Neuronal stem cell (in vitro differentiated cells): ENCODE results near the gene OSM.

Source experiments
- DNase-seq: peaks from one replicate; pipeline ENCODE4 v3.0.0-alpha.2; 2013; ENCODE audit warnings: low spot score
- H2AFZ ChIP-seq: one replicate; pipeline ENCODE4 v1.6.1; 2013; ENCODE audit warnings: mild to moderate bottlenecking, low read length, inconsistent platforms
- H2AK5ac ChIP-seq: 2 replicates; pipeline ENCODE4 v1.6.1; 2013; ENCODE audit warnings: low read depth, mild to moderate bottlenecking, inconsistent platforms, low read length, moderate library complexity, mixed read lengths
- H2BK120ac ChIP-seq: 2 replicates; pipeline ENCODE4 v1.6.1; 2013; ENCODE audit warnings: low read depth, mild to moderate bottlenecking, inconsistent platforms, low read length, moderate library complexity, mixed read lengths
- H2BK12ac ChIP-seq: one replicate; pipeline ENCODE4 v1.6.1; 2013; ENCODE audit warnings: low read length, inconsistent platforms
- H2BK15ac ChIP-seq: 2 replicates; pipeline ENCODE4 v1.6.1; 2013; ENCODE audit warnings: mild to moderate bottlenecking, low read length, inconsistent platforms, mixed read lengths
- H2BK5ac ChIP-seq: one replicate; pipeline ENCODE4 v1.6.1; 2013; ENCODE audit warnings: inconsistent platforms, mild to moderate bottlenecking, low read length, moderate library complexity
- H3K14ac ChIP-seq: one replicate; pipeline ENCODE4 v1.6.1; 2013; ENCODE audit warnings: low read length, inconsistent platforms
- H3K18ac ChIP-seq: 2 replicates; pipeline ENCODE4 v1.6.1; 2013; ENCODE audit warnings: low read length, inconsistent platforms
- H3K23ac ChIP-seq: 2 replicates; pipeline ENCODE4 v1.6.1; 2013; ENCODE audit warnings: low read depth, mild to moderate bottlenecking, mixed read lengths, low read length, inconsistent platforms; ENCODE audit not compliant: poor library complexity
- H3K27ac ChIP-seq: replicated peaks from 3 replicates; pipeline ENCODE4 v1.5.1; 2013; ENCODE audit warnings: low read length, inconsistent platforms
- H3K27me3 ChIP-seq, 3 experiments: 2 replicates each; pipeline ENCODE4 v1.6.1; 2013; ENCODE audit warnings: low read length in 3 of 3, mild to moderate bottlenecking in 2 of 3, inconsistent platforms in 1 of 3, low read depth in 1 of 3, mixed read lengths in 1 of 3, moderate library complexity in 1 of 3; ENCODE audit not compliant: control insufficient read depth in 3 of 3, insufficient read depth in 3 of 3
- H3K36me3 ChIP-seq, 2 donors: replicated peaks in 1 of 2; 2 replicates each; pipeline ENCODE4 v1.6.1; 2013; ENCODE audit warnings: low read length in 2 of 2; ENCODE audit not compliant: control insufficient read depth in 2 of 2, insufficient read depth in 2 of 2
- H3K4ac ChIP-seq: 2 replicates; pipeline ENCODE4 v1.6.1; 2013; ENCODE audit warnings: inconsistent platforms, mild to moderate bottlenecking, low read length, moderate library complexity
- H3K4me1 ChIP-seq, 2 donors: 1 replicate in 1 of 2; 2 replicates in 1 of 2; pipeline ENCODE4 v1.6.1; 2013; ENCODE audit warnings: low read length in 2 of 2, low read depth in 1 of 2; ENCODE audit not compliant: control insufficient read depth in 2 of 2, insufficient read depth in 1 of 2
- H3K4me2 ChIP-seq: one replicate; pipeline ENCODE4 v1.6.1; 2013; ENCODE audit warnings: mild to moderate bottlenecking, low read length, inconsistent platforms; ENCODE audit not compliant: insufficient read depth, poor library complexity, severe bottlenecking
- H3K4me3 ChIP-seq, 2 donors: 2 replicates each; pipeline ENCODE4 v1.5.1; 2013; ENCODE audit warnings: low read length in 2 of 2, mild to moderate bottlenecking in 2 of 2, inconsistent platforms in 1 of 2, moderate library complexity in 1 of 2
- H3K79me1 ChIP-seq: one replicate; pipeline ENCODE4 v1.6.1; 2013; ENCODE audit warnings: low read depth, mild to moderate bottlenecking, inconsistent platforms, low read length, moderate library complexity
- H3K9ac ChIP-seq: one replicate; pipeline ENCODE4 v1.6.1; 2013; ENCODE audit warnings: mild to moderate bottlenecking, low read depth, low read length, inconsistent platforms; ENCODE audit not compliant: poor library complexity
- H3K9me3 ChIP-seq, 2 donors: replicated peaks in 1 of 2; 2 replicates each; pipeline versions ENCODE3 to v1.6.1; 2013; ENCODE audit warnings: low read length in 2 of 2, mild to moderate bottlenecking in 2 of 2, inconsistent platforms in 1 of 2, low read depth in 1 of 2, mixed read lengths in 1 of 2, moderate library complexity in 1 of 2; ENCODE audit not compliant: control insufficient read depth in 2 of 2, insufficient read depth in 1 of 2
- H4K8ac ChIP-seq: one replicate; pipeline ENCODE4 v1.6.1; 2013; ENCODE audit warnings: low read depth, mild to moderate bottlenecking, inconsistent platforms, low read length, moderate library complexity
- H4K91ac ChIP-seq: one replicate; pipeline ENCODE4 v1.6.1; 2013; ENCODE audit warnings: low read length, low read depth, mild to moderate bottlenecking, inconsistent platforms; ENCODE audit not compliant: poor library complexity
- WGBS, 2 donors: extraction: QIAGEN DNeasy Blood & Tissue Kit; methylation state at CpG; one replicate each; pipeline ENCODE4 v1.1.7; 2013; ENCODE audit warnings: missing lambda C conversion rate in 2 of 2, mixed read lengths in 1 of 2; ENCODE audit not compliant: insufficient read length in 2 of 2, insufficient replicate concordance in 1 of 2; ENCODE audit errors: extremely low coverage in 2 of 2; 5-methylcytosine and 5-hydroxymethylcytosine counted together

OSM gene

DNA sequence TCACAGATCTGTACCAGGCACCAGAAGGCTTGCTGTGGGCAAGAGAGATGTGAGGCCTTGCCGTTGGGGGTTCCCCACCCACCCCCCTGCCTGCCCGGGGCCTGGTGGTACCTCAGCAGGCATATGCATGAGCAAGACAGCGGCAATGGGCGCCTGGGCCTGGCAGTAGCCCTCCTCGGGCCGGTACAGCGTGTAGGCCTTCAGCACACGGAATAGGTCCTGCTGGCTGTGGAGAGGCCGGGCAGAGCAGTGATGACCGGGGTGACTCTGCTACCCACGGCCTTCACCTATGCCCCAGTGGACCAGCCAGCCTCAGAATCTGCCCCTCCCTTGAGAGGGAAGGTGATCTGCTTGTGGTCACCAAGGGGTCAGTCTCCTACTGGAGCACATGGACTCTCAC lies 28.2 kb upstream of the OSM start:
- Histone ChIP-seq H2BK120ac (no peak overlapping the region), H2BK5ac (no peak overlapping the region), H3K79me1 (peaks cover 2% of the 10 kb centered on the region), H4K8ac (no peak overlapping the region), H3K4me1 (peaks cover 9 to 10% of the 10 kb centered on the region in 2 donors), H3K27ac (no peak overlapping the region), H3K18ac (no peak overlapping the region), H4K91ac (no peak overlapping the region), H3K4ac (no peak overlapping the region), H3K9ac (peak overlapping the region; percentile 18), H3K9me3 (no peaks in the 10 kb centered on the region), H3K4me3 (no peak overlapping the region), H3K23ac (no peak overlapping the region), H2AK5ac (no peak overlapping the region), H3K14ac (peak overlapping the region; percentile 6), H3K27me3 (no peaks in the 10 kb centered on the region), H2BK12ac (no peak overlapping the region), H3K4me2 (no peak overlapping the region), H2AFZ (no peak overlapping the region), H2BK15ac (peak overlapping the region; percentile 71), H3K36me3 (peaks cover 9 to 22% of the 10 kb centered on the region in 2 donors)
- WGBS, 2 donors, result no CpG with 5 or more reads among the region's 11 CpGs
- DNase-seq, result no peak

DNA sequence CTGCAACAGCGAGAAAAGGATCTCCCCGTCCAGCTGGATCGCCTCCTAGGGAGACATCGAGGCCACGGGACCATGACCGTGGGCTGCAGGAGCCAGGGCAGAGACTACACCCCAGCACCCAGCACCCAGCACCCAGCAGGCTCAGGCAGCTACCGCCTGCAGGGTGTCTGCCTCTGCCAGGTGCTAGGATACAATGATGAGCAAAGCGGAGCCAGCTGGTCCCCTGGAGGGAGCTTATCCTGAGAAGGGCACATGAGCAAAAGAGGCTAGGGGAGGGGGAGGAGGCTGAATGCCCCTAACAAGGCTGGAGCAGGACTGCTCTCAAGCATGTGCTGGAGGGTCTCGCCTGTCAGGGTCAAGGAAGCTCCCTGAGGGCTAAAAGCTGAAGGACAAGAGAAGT lies 27.4 kb upstream of the OSM start:
- H4K91ac ChIP-seq, result no peak overlapping the region
- no peak overlapping the region for H3K4ac ChIP-seq
- H3K27me3 ChIP-seq, result no peaks in the 10 kb centered on the region
- no peak overlapping the region for H3K9ac ChIP-seq
- peaks cover 9 to 10% of the 10 kb centered on the region in 2 donors for H3K4me1 ChIP-seq
- peak overlapping the region; percentile 10 for H3K23ac ChIP-seq
- no peak overlapping the region for H3K4me2 ChIP-seq
- no peak overlapping the region for H3K14ac ChIP-seq
- H2BK120ac ChIP-seq, result no peak overlapping the region
- H3K4me3 ChIP-seq, result no peak overlapping the region
- peaks cover 9 to 18% of the 10 kb centered on the region in 2 donors for H3K36me3 ChIP-seq
- no peak overlapping the region for H2AFZ ChIP-seq
- DNase-seq, result no peak
- H2BK15ac ChIP-seq, result no peak overlapping the region
- peak overlapping the region; percentile 5 for H2BK5ac ChIP-seq
- H3K79me1 ChIP-seq, result peaks cover 2% of the 10 kb centered on the region
- WGBS, 2 donors, result no CpG with 5 or more reads among the region's 9 CpGs
- no peak overlapping the region for H2AK5ac ChIP-seq
- H4K8ac ChIP-seq, result no peak overlapping the region
- H3K9me3 ChIP-seq, result no peaks in the 10 kb centered on the region
- H2BK12ac ChIP-seq, result no peak overlapping the region
- no peak overlapping the region for H3K27ac ChIP-seq
- no peak overlapping the region for H3K18ac ChIP-seq

DNA sequence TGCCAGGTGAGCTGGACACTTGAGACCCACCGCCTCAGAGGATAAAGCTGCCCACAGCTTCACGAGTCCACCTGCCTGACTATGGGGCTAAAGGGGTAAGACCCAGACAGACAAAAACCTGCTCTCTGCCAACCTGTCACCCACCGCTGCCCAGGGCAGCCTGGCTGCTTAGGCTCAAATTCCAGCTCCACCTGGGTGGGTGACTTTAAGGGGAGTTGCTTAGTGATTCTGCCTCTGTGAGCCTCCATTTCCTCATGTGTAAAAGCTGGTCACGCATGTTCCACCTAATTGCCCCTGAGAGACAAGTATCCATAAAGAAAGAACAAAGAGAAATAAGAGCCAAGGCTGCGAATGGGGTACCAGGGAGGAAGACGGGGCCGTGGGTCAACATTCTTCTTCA lies 26.4 kb upstream of the OSM start:
- WGBS, 2 donors, result no CpG with 5 or more reads among the region's 7 CpGs
- H2BK120ac ChIP-seq, result no peak overlapping the region
- H3K23ac ChIP-seq, result no peak overlapping the region

DNA sequence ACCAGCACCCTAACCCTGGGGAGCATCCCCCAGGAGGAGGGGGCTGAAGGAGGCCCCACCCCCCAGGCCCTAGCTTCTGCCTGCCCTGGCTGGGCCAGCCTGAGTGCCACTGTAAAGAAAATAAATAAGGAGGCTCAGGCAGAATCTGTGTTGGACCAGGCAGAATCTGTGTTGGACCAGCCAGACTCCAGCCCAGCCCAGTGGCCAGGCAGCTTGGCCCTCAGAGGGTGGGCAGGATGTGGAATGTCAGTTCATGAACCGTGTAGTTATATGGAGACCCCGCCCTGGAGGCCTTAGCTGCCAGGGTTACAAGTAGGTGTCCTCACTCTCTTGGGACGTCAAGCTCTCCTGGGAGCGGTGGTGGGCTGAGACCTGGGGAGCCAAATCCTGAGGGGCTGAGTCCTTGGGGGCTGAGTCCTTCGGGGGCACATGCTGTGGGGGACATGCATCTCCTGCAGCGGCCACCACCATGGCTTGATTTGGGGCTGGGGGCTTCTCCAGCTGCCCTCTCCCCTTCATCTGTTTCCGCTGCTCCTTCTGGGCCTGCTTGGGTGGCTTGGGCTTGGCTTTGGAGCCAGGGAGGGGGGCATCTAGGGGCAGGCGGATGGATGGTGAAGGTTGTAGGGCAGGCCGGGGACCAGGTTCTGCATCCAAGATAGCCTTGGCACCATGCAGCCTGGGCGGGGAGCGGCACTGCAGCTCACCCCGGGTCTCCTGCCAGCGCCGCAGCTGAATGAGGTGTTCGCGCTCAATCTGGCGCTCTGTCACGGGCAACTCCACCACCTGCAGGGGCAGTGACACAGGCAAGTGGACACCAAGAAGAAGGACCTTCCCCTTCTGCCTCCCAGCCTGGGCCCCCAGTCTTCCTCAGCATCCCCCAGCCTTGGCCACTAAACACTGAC lies 25.7 kb upstream of the OSM start:
- Histone ChIP-seq H3K4me3 (no peak overlapping the region), H2BK5ac (peak overlapping the region; percentile 44), H2AFZ (no peak overlapping the region), H2BK12ac (no peak overlapping the region), H4K8ac (no peak overlapping the region), H3K18ac (no peak overlapping the region), H3K14ac (no peak overlapping the region), H2BK120ac (no peak overlapping the region), H4K91ac (no peak overlapping the region), H3K36me3 (peaks cover 9 to 18% of the 10 kb centered on the region in 2 donors), H3K27me3 (peaks cover 0 to 6% (median 0%) of the 10 kb centered on the region in 3 experiments), H2AK5ac (no peak overlapping the region), H3K4me1 (peaks cover 15 to 18% of the 10 kb centered on the region in 2 donors), H3K9me3 (no peaks in the 10 kb centered on the region), H3K79me1 (peaks cover 2% of the 10 kb centered on the region), H3K4me2 (no peak overlapping the region), H3K9ac (no peak overlapping the region), H3K4ac (no peak overlapping the region), H2BK15ac (no peak overlapping the region), H3K23ac (no peak overlapping the region), H3K27ac (no peak overlapping the region)
- DNase-seq, result no peak
- no CpG with 5 or more reads among the region's 18 CpGs for WGBS, 2 donors

More for the DNA sequence above, 26.4 kb upstream of the OSM start:
- Histone ChIP-seq H3K4me2 (no peak overlapping the region), H3K27me3 (peaks cover 0 to 6% (median 0%) of the 10 kb centered on the region in 3 experiments), H3K4me1 (peaks cover 15% of the 10 kb centered on the region in 2 donors), H3K18ac (peak overlapping the region; percentile 15), H3K4ac (no peak overlapping the region), H3K9ac (no peak overlapping the region), H3K27ac (no peak overlapping the region), H2BK5ac (peak overlapping the region; percentile 44), H3K4me3 (no peak overlapping the region), H2AK5ac (no peak overlapping the region), H2AFZ (no peak overlapping the region), H2BK12ac (no peak overlapping the region), H3K14ac (peak overlapping the region; percentile 5), H4K91ac (no peak overlapping the region), H3K36me3 (peaks cover 9 to 18% of the 10 kb centered on the region in 2 donors), H3K79me1 (peaks cover 2% of the 10 kb centered on the region), H2BK15ac (no peak overlapping the region), H3K9me3 (no peaks in the 10 kb centered on the region), H4K8ac (no peak overlapping the region)
- DNase-seq, result no peak
